Activated naive CD8-positive, alpha-beta T cell treated with anti-CD3 and anti-CD28 coated beads, Interleukin-2, amount 50 U/mL, for 24 hours (primary cell): ENCODE results near the gene TEX48.

Experiments
- ATAC-seq: fragments of 150-1000 bp; cut with Tn5 transposase; one replicate; pipeline ENCODE4 v1.10.0; 2021
- DNase-seq: peaks from one replicate; pipeline ENCODE4 v3.0.0; 2021
- H3K27ac Mint-ChIP-seq: one replicate; pipeline ENCODE4 v1.8.0; 2021; ENCODE audit warnings: mild to moderate bottlenecking, mixed read lengths
- H3K27me3 Mint-ChIP-seq: one replicate; pipeline ENCODE4 v1.8.0; 2021; ENCODE audit warnings: mixed read lengths
- H3K36me3 Mint-ChIP-seq: one replicate; pipeline ENCODE4 v1.8.0; 2021; ENCODE audit warnings: low read depth, mixed read lengths
- H3K4me1 Mint-ChIP-seq: one replicate; pipeline ENCODE4 v1.8.0; 2021; ENCODE audit warnings: mixed read lengths
- H3K4me3 Mint-ChIP-seq: one replicate; pipeline ENCODE4 v1.8.0; 2021; ENCODE audit warnings: mild to moderate bottlenecking, moderate library complexity, mixed read lengths
- H3K9me3 Mint-ChIP-seq: one replicate; pipeline ENCODE4 v1.8.0; 2021; ENCODE audit warnings: mixed read lengths

TEX48 gene

DNA sequence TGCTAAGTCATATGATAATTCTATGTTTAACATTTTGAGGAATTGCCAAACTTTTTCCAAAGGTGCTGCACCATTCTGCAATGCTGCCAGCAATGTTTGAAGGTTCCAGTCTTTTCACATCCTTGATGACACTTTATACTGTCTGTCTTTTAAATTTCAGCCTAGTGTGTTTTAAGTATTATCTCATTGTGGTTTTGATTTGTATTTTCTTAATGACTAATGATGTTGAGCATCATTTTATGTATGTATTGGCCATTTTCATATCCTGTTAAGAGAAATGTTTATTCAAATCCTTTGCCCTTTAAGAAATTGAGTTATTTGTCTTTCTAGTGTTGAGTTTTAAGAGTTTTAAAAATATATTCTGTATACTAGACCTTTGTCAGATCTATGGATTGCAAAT, 5.0 kb upstream of the TEX48 start:
- Mint-ChIP-seq H3K4me3 (peak overlapping the region; percentile 28), H3K9me3 (peaks cover 9% of the 10 kb centered on the region), H3K27ac (peak overlapping the region; percentile 84), H3K36me3 (peaks cover 24% of the 10 kb centered on the region), H3K27me3 (peaks cover 3% of the 10 kb centered on the region), H3K4me1 (peaks cover 81% of the 10 kb centered on the region)
- ATAC-seq (no peak), DNase-seq (no peak)

GRCh38 chr9:114685951-114686350, 4.0 kb upstream of the TEX48 start:
- no peak for ATAC-seq
- Mint-ChIP-seq H3K4me1 (peaks cover 79% of the 10 kb centered on the region), H3K27ac (peak overlapping the region; percentile 84)

DNA sequence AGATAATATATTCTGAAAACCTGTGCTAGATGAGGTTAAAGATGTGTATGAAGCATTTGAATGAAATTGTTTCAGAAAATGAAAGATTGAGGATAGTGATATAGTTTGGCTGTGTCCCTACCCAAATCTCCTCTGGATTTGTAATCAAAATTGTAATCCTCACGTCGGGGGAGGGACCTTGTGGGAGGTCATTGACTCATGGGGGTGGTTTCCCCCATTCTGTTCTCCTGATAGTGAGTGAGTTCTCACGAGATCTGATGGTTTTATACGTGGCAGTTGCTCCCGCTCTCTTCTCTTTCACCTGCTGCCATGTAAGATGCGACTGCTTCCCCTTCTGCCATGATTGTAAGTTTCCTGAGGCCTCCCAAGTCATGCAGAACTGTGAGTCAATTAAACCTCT, 2.0 kb upstream of the TEX48 start:
- no peak for DNase-seq
- Mint-ChIP-seq H3K4me1 (peaks cover 77% of the 10 kb centered on the region), H3K9me3 (peaks cover 9% of the 10 kb centered on the region), H3K27me3 (no peaks in the 10 kb centered on the region), H3K36me3 (peaks cover 24% of the 10 kb centered on the region), H3K4me3 (no peak overlapping the region), H3K27ac (peak overlapping the region; percentile 41)
- ATAC-seq = no peak

More at GRCh38 chr9:114685951-114686350, 4.0 kb upstream of the TEX48 start:
- Mint-ChIP-seq H3K9me3 (peaks cover 9% of the 10 kb centered on the region), H3K27me3 (peaks cover 2% of the 10 kb centered on the region), H3K4me3 (peak overlapping the region; percentile 42), H3K36me3 (peaks cover 24% of the 10 kb centered on the region)
- DNase-seq = no peak

- peaks cover 3% of the 10 kb centered on the region for H3K27me3 Mint-ChIP-seq
- DNase-seq = no peak
- peaks cover 77% of the 10 kb centered on the region for H3K4me1 Mint-ChIP-seq
- peaks cover 6% of the 10 kb centered on the region for H3K9me3 Mint-ChIP-seq
- no peak for ATAC-seq
- no peak overlapping the region for H3K27ac Mint-ChIP-seq
- H3K4me3 Mint-ChIP-seq = no peak overlapping the region
- peaks cover 15% of the 10 kb centered on the region for H3K36me3 Mint-ChIP-seq
These were observed 854 bp upstream of the TEX48 start for GRCh38 chr9:114682846-114683245.

- no peaks in the 10 kb centered on the region for H3K9me3 Mint-ChIP-seq
- H3K36me3 Mint-ChIP-seq = peaks cover 4% of the 10 kb centered on the region
- peaks cover 8% of the 10 kb centered on the region for H3K27me3 Mint-ChIP-seq
- peaks cover 64% of the 10 kb centered on the region for H3K4me1 Mint-ChIP-seq
- no peak overlapping the region for H3K4me3 Mint-ChIP-seq
- no peak for ATAC-seq
- no peak for DNase-seq
- peak overlapping the region; percentile 69 for H3K27ac Mint-ChIP-seq
These were observed 1.6 kb downstream of the TEX48 start for GRCh38 chr9:114680259-114681001.

DNA sequence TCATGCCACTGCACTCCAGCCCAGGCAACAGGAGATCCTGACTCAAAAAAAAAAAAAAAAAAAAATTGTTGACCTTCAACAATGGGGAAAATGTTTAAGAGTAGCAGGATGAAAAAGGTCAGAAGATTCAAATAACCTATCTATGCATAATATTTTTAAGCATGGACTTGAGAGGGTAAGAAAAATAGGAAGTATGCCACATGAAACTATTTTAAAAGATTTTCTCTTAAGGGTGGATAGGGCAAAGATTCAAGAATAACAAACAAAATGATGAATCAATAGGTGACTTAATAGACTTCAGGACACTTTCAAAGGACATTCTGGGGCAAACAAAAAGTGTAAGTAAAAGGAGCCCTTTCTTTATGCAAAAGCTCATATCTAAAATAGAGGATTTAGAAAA, 3.2 kb downstream of the TEX48 start:
- peaks cover 8% of the 10 kb centered on the region for H3K27me3 Mint-ChIP-seq
- ATAC-seq (no peak), DNase-seq (no peak)
- no peak overlapping the region for H3K4me3 Mint-ChIP-seq
- H3K27ac Mint-ChIP-seq = peak overlapping the region; percentile 12
- peaks cover 68% of the 10 kb centered on the region for H3K4me1 Mint-ChIP-seq
- no peaks in the 10 kb centered on the region for H3K36me3 Mint-ChIP-seq
- H3K9me3 Mint-ChIP-seq = no peaks in the 10 kb centered on the region

DNA sequence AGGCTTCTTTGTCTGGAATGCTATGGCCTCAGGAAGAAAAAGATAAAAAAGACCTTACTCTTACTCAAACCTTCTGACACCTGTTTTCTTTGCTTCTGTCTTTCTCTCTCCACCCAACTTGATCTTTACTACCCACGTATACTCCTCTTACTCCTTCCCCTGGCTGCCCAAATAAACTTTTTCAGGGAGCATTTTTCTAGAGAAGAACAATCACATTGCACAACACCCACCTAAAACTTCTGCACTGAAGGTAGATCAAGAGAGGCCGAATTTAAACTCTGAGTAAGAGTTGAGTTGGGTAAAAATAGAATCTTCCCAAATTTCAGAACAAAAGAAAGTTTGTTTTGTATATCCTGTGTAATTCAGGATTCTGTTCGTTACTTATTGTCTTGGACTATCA, 3.9 kb downstream of the TEX48 start:
- Mint-ChIP-seq H3K27ac (peak overlapping the region; percentile 3), H3K9me3 (no peaks in the 10 kb centered on the region), H3K36me3 (no peaks in the 10 kb centered on the region), H3K4me1 (peaks cover 64% of the 10 kb centered on the region), H3K4me3 (no peak overlapping the region), H3K27me3 (peaks cover 9% of the 10 kb centered on the region)
- ATAC-seq = no peak
- DNase-seq = no peak

DNA sequence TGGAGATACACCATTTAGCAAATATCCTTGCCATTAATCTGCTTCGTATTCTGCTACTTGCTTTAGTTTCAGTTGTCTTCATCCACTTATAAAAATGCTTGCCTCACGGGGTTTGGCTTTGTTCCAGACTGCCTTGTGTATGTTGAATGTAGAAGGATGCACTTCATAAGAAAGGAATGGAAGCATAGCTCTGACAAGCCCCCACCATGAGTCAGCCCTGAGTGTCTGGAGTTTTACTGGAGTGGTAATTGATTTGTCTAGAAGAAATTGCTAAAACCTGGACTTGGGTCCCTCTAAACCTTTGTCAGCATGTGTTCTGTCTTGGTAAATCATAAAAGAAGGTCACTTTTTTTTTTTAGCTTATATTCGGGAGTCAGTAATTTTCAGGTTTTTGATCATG, 4.6 kb downstream of the TEX48 start:
- Mint-ChIP-seq H3K27me3 (peaks cover 9% of the 10 kb centered on the region), H3K4me3 (no peak overlapping the region), H3K4me1 (peaks cover 60% of the 10 kb centered on the region), H3K36me3 (peaks cover 1% of the 10 kb centered on the region), H3K27ac (no peak overlapping the region), H3K9me3 (no peaks in the 10 kb centered on the region)
- ATAC-seq = no peak
- DNase-seq = no peak

GRCh38 chr9:114676901-114677300, 5.1 kb downstream of the TEX48 start:
- no peaks in the 10 kb centered on the region for H3K9me3 Mint-ChIP-seq
- H3K4me1 Mint-ChIP-seq = peaks cover 58% of the 10 kb centered on the region
- H3K4me3 Mint-ChIP-seq = no peak overlapping the region
- H3K27me3 Mint-ChIP-seq = peaks cover 9% of the 10 kb centered on the region
- DNase-seq (no peak), ATAC-seq (no peak)
- peaks cover 1% of the 10 kb centered on the region for H3K36me3 Mint-ChIP-seq
- H3K27ac Mint-ChIP-seq = no peak overlapping the region

GRCh38 chr9:114674798-114675540, 7.0 kb downstream of the TEX48 start:
- Mint-ChIP-seq H3K27ac (no peak overlapping the region), H3K27me3 (peaks cover 9% of the 10 kb centered on the region), H3K4me3 (no peak overlapping the region), H3K4me1 (peaks cover 42% of the 10 kb centered on the region), H3K9me3 (no peaks in the 10 kb centered on the region), H3K36me3 (peaks cover 1% of the 10 kb centered on the region)
- ATAC-seq = peak; percentile 53
- DNase-seq = no peak

- ATAC-seq (no peak), DNase-seq (no peak)
- H3K27me3 Mint-ChIP-seq = peaks cover 9% of the 10 kb centered on the region
- no peak overlapping the region for H3K27ac Mint-ChIP-seq
- H3K9me3 Mint-ChIP-seq = no peaks in the 10 kb centered on the region
- peaks cover 36% of the 10 kb centered on the region for H3K4me1 Mint-ChIP-seq
- no peak overlapping the region for H3K4me3 Mint-ChIP-seq
- peaks cover 1% of the 10 kb centered on the region for H3K36me3 Mint-ChIP-seq
These were observed 7.8 kb downstream of the TEX48 start for GRCh38 chr9:114674076-114674797.

DNA sequence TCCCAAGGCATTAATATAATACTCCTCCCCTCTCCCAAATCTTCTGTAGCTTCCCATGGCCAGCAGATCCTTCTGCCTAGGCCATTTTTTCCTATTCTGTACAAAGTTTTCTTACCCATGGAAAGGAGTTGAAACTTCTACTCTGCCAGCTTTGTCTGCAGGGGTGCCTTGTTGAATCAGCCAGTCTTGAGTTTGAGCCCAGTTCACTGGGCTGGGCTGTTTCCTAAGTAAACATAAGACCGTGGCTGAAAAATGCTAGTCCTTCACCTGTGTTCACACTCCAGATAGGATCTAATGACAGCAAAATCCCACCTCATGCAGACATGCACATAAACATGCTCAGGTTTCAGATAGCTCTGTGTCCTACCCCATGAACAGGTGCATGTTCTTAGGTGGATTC, 10.4 kb downstream of the TEX48 start:
- Mint-ChIP-seq H3K4me1 (peaks cover 25% of the 10 kb centered on the region), H3K36me3 (peaks cover 1% of the 10 kb centered on the region), H3K9me3 (no peaks in the 10 kb centered on the region), H3K27me3 (peaks cover 1% of the 10 kb centered on the region), H3K27ac (no peak overlapping the region), H3K4me3 (no peak overlapping the region)
- DNase-seq (no peak), ATAC-seq (no peak)

- H3K36me3 Mint-ChIP-seq = peaks cover 1% of the 10 kb centered on the region
- DNase-seq (no peak), ATAC-seq (no peak)
- H3K27ac Mint-ChIP-seq = no peak overlapping the region
- peaks cover 21% of the 10 kb centered on the region for H3K4me1 Mint-ChIP-seq
- H3K4me3 Mint-ChIP-seq = no peak overlapping the region
- peaks cover 1% of the 10 kb centered on the region for H3K27me3 Mint-ChIP-seq
- no peaks in the 10 kb centered on the region for H3K9me3 Mint-ChIP-seq
These were observed 12.0 kb downstream of the TEX48 start for GRCh38 chr9:114669961-114670360.

GRCh38 chr9:114668146-114668545, 13.8 kb downstream of the TEX48 start:
- Mint-ChIP-seq H3K4me3 (no peak overlapping the region), H3K36me3 (peaks cover 1% of the 10 kb centered on the region), H3K9me3 (no peaks in the 10 kb centered on the region), H3K4me1 (peaks cover 12% of the 10 kb centered on the region), H3K27me3 (no peaks in the 10 kb centered on the region), H3K27ac (no peak overlapping the region)
- DNase-seq = no peak
- no peak for ATAC-seq

- no peaks in the 10 kb centered on the region for H3K27me3 Mint-ChIP-seq
- peaks cover 18% of the 10 kb centered on the region for H3K4me1 Mint-ChIP-seq
- no peak overlapping the region for H3K27ac Mint-ChIP-seq
- DNase-seq = no peak
- H3K36me3 Mint-ChIP-seq = no peaks in the 10 kb centered on the region
- no peak overlapping the region for H3K4me3 Mint-ChIP-seq
- peak; percentile 59 for ATAC-seq
- no peaks in the 10 kb centered on the region for H3K9me3 Mint-ChIP-seq
These were observed 15.1 kb downstream of the TEX48 start for GRCh38 chr9:114666851-114667250.
